GM12878 (cell line): ENCODE data around the gene PHPT1. TPM values are rescaled to one million over a fixed set of nuclear protein-coding genes. Genes with fewer than 3 reads are reported as not detected.
A peak's percentile ranks its signal among the peaks of the same experiment; 100 is the strongest.

ENCODE experiments used
- ATAC-seq: fragments of 200-7000 bp; cut with Tn5 transposase; 3 replicates; pipeline ENCODE4 v1.9.1; 2020; ENCODE audit warnings: mild to moderate bottlenecking, moderate library complexity
- BruUV-seq: library from RNA; stranded (reverse); fragments of 400-500 nt; replicated peaks from 2 replicates; lab custom pipeline; 2021; lab: Mats Ljungman, UMichigan
- CTCF ChIA-PET: fragments of 300-600 bp; sonication (Branson Sonifier 250); formaldehyde crosslinking; extraction: SDS; loops from one replicate; lab custom pipeline; 2021; ENCODE audit warnings: inconsistent platforms; lab: Yijun Ruan, JAX
- POLR2A ChIA-PET: fragments of 350-600 bp; formaldehyde crosslinking; extraction: SDS; loops from one replicate; lab custom pipeline; 2021; ENCODE audit warnings: inconsistent platforms; lab: Charles Lee
- RAD21 ChIA-PET: fragments of 300-600 bp; sonication (Branson Sonifier 250); formaldehyde crosslinking; loops from one replicate; lab custom pipeline; 2023; ENCODE audit warnings: antibody characterized with exemption; ENCODE audit not compliant: unreplicated experiment; lab: Charles Lee
- SMC1A ChIA-PET: fragments of 300-600 bp; sonication (Branson Sonifier 250); formaldehyde crosslinking; loops from one replicate; lab custom pipeline; 2023; ENCODE audit not compliant: unreplicated experiment, uncharacterized antibody; lab: Charles Lee
- DNase-seq: peaks from one replicate; pipeline ENCODE4 v3.0.0-alpha.2; 2011; ENCODE audit warnings: low read depth, low spot score
- FAIRE-seq: peaks from 3 replicates; lab custom pipeline; 2011; peaks lifted over from hg19 to GRCh38; lab: Jason Lieb, UNC
- H2AFZ ChIP-seq: 2 replicates; pipeline ENCODE4 v1.6.0; 2011; ENCODE audit warnings: low read depth, low read length, control low read depth; ENCODE audit not compliant: control insufficient read depth
- H3K27ac ChIP-seq: 2 replicates; pipeline ENCODE4 v1.5.1; 2011; ENCODE audit warnings: control low read depth; ENCODE audit not compliant: control insufficient read depth, insufficient read depth
- H3K27me3 ChIP-seq, 2 experiments: replicated peaks in 1 of 2; 2 replicates each; pipeline versions ENCODE4 v1.6.0 to v1.6.1; 2011; ENCODE audit warnings: low read length in 1 of 2; ENCODE audit not compliant: control insufficient read depth in 2 of 2, insufficient read depth in 2 of 2
- H3K36me3 ChIP-seq, 2 experiments: 2 replicates each; pipeline ENCODE4 v1.5.1; 2011; ENCODE audit warnings: low read length in 1 of 2; ENCODE audit not compliant: control insufficient read depth in 2 of 2, insufficient read depth in 2 of 2
- H3K4me1 ChIP-seq: 2 replicates; pipeline ENCODE4 v1.6.1; 2011; ENCODE audit warnings: mild to moderate bottlenecking, low read length, moderate library complexity, mixed read lengths; ENCODE audit not compliant: control insufficient read depth, insufficient read depth
- H3K4me2 ChIP-seq: 2 replicates; pipeline ENCODE4 v1.6.0; 2011; ENCODE audit warnings: control low read depth; ENCODE audit not compliant: control insufficient read depth, insufficient read depth
- H3K4me3 ChIP-seq: fragments of 200-600 bp; sonication (generic); 2 replicates; pipeline ENCODE4 v1.5.1; 2016
- H3K79me2 ChIP-seq: 2 replicates; pipeline ENCODE4 v1.6.0; 2011; ENCODE audit warnings: low read length; ENCODE audit not compliant: control insufficient read depth, insufficient read depth
- H3K9ac ChIP-seq: 2 replicates; pipeline ENCODE4 v1.8.0; 2011; ENCODE audit warnings: low read length, control low read depth, mixed read lengths; ENCODE audit not compliant: control insufficient read depth, insufficient read depth
- H3K9me3 ChIP-seq: replicated peaks from 3 replicates; pipeline ENCODE4 v1.5.1; 2011; ENCODE audit warnings: mild to moderate bottlenecking, low read length; ENCODE audit not compliant: control insufficient read depth, insufficient read depth
- H4K20me1 ChIP-seq: 2 replicates; pipeline ENCODE4 v1.6.0; 2011; ENCODE audit not compliant: control insufficient read depth, insufficient read depth
- ATF3 ChIP-seq: IDR thresholded peaks from 2 replicates; pipeline ENCODE4 v1.6.1; 2011; ENCODE audit warnings: low read depth, mild to moderate bottlenecking, low read length, moderate library complexity, borderline replicate concordance; ENCODE audit errors: extremely low read depth
- BCL3 ChIP-seq: IDR thresholded peaks from 2 replicates; pipeline ENCODE4 v1.6.1; 2011; ENCODE audit warnings: borderline replicate concordance, low read depth, mild to moderate bottlenecking, moderate library complexity, low read length; ENCODE audit not compliant: insufficient read depth, poor library complexity, severe bottlenecking
- E2F4 ChIP-seq: IDR thresholded peaks from 2 replicates; pipeline ENCODE4 v1.6.1; 2012; ENCODE audit warnings: low read depth, low read length, improper control_type of control experiment
- NFXL1 ChIP-seq: fragments of 450-650 bp; IDR thresholded peaks from 2 replicates; pipeline ENCODE4 v1.6.1; 2017; ENCODE audit warnings: antibody characterized with exemption, mild to moderate bottlenecking, borderline replicate concordance
- POLR2A ChIP-seq: IDR thresholded peaks from 2 replicates; pipeline ENCODE4 v1.6.1; 2011; ENCODE audit warnings: low read depth, mild to moderate bottlenecking, low read length
- POLR2AphosphoS5 ChIP-seq: IDR thresholded peaks from 2 replicates; pipeline ENCODE4 v1.6.1; 2011; ENCODE audit warnings: mild to moderate bottlenecking, low read length, inconsistent platforms
- SMAD5 ChIP-seq: IDR thresholded peaks from 2 replicates; pipeline ENCODE4 v1.6.1; 2016; ENCODE audit warnings: antibody characterized with exemption, low read depth
- TCF3 ChIP-seq: IDR thresholded peaks from 2 replicates; pipeline ENCODE4 v1.6.1; 2012; ENCODE audit warnings: low read depth, mild to moderate bottlenecking, low read length, borderline replicate concordance; ENCODE audit not compliant: insufficient read depth
- ZBTB40 ChIP-seq: fragments of 450-650 bp; IDR thresholded peaks from 2 replicates; pipeline ENCODE4 v1.6.1; 2016; ENCODE audit warnings: mild to moderate bottlenecking, moderate library complexity, borderline replicate concordance
- ZNF622 ChIP-seq: fragments of 450-650 bp; IDR thresholded peaks from 2 replicates; pipeline ENCODE4 v1.6.1; 2017; ENCODE audit warnings: mild to moderate bottlenecking, inconsistent platforms
- WGBS: methylation state at CpG from one replicate; pipeline ENCODE4 v1.1.6; 2016; ENCODE audit warnings: low lambda C conversion rate; ENCODE audit not compliant: insufficient replicate concordance, insufficient coverage; ENCODE audit errors: missing lambda C conversion rate; 5-methylcytosine and 5-hydroxymethylcytosine counted together
- in situ Hi-C: fragments of 300-500 bp; cut with MboI; formaldehyde crosslinking; loops from 9 replicates; pipeline ENCODE4 v1.14.3; 2018; ENCODE audit warnings: mixed read lengths
- intact Hi-C: fragments of 100-400 bp; cut with micrococcal nuclease; formaldehyde crosslinking; loops from one replicate; pipeline ENCODE4 v1.14.2; 2022; ENCODE audit not compliant: unreplicated experiment
- polyA plus RNA-seq, 11 experiments: library from polyadenylated mRNA; depleted of rRNA in 4 of 11; unstranded in 6 of 11; stranded (reverse) in 5 of 11; fragments of >200 nt; fragmentation: Nextera tagmentation in 4 of 11; fragmentation: Illumina TruSeq in 1 of 11; extraction: Ambion mirVana in 4 of 11; extraction: Trizol in 1 of 11; gene quantifications; 1 replicate in 1 of 11; 2 replicates in 10 of 11; pipeline versions ENCODE4 v1.2.1 to v1.2.3, GENCODE V29; 2011 to 2016; ENCODE audit warnings: inconsistent platforms in 2 of 11, missing spikeins in 2 of 11, low read depth in 1 of 11
- total RNA-seq, 4 experiments: library from RNA; depleted of rRNA in 3 of 4; stranded (reverse); fragments of >200 nt in 3 of 4; fragmentation: Illumina TruSeq in 1 of 4; extraction: Trizol in 1 of 4; gene quantifications; 2 replicates each; pipeline versions ENCODE4 v1.2.1 to v1.2.3, GENCODE V29; 2013 to 2021

Gene PHPT1
- total and polyA plus RNA-seq, 10 of the 15 experiments (the other 5 are each of a cell fraction or from before 2014, with no cell fraction given): 56.2 to 323 (median 140) TPM

- no peak for FAIRE-seq
- in situ Hi-C loops (no loop called here), intact Hi-C loops (loop anchor here (10.0 kb wide), 1 partner anchor 85 kb away; the partner anchor contains the start of gene RABL6)
- Histone ChIP-seq H3K36me3 (peaks cover 6 to 11% of the 10 kb centered on the region in 2 experiments; a peak in 3 of 4 replicates), H3K4me1 (peaks cover 5% of the 10 kb centered on the region), H3K27me3 (no peaks in the 10 kb centered on the region), H4K20me1 (no peaks in the 10 kb centered on the region; the same call in 1 of the 2 replicates), H3K4me2 (no peak overlapping the region), H2AFZ (no peak overlapping the region), H3K4me3 (no peak overlapping the region), H3K9me3 (no peaks in the 10 kb centered on the region), H3K79me2 (peaks cover 81% of the 10 kb centered on the region), H3K27ac (no peak overlapping the region), H3K9ac (no peak overlapping the region)
- CTCF ChIA-PET: interaction anchor here (0.8 kb wide), 1 partner anchor 47 kb away, joined by 3 read pairs; no protein-coding TSS in a partner anchor
- BruUV-seq: no TSS peak
- SMC1A ChIA-PET: no interaction called here
- WGBS: 97% methylated on average over 40 of the region's 42 CpGs
- no peak for ATAC-seq
- DNase-seq: no peak
- RAD21 ChIA-PET: interaction anchor here (1.8 kb wide), 1 partner anchor 9 kb away, joined by 5 read pairs; no protein-coding TSS in a partner anchor
- no peak for TF ChIP-seq ZNF622
- TF ChIP-seq POLR2A: no peak
- 0 out of 2 replicates have a peak, but pooled peaks have one; percentile 27 for TF ChIP-seq POLR2AphosphoS5
- TF ChIP-seq TCF3: peak; percentile 68; the same call in 1 of the 2 replicates
- no peak for TF ChIP-seq NFXL1
- no peak for TF ChIP-seq E2F4
- TF ChIP-seq SMAD5: no peak
- TF ChIP-seq BCL3: peak; percentile 90
- TF ChIP-seq ATF3: no peak
- TF ChIP-seq ZBTB40: no peak
- POLR2A ChIA-PET: no interaction called here
Measured at GRCh38 chr9:136889858-136890257, 40.6 kb downstream of the PHPT1 start.
